Activated CD8-positive, alpha-beta memory T cell treated with anti-CD3 and anti-CD28 coated beads, Interleukin-2, amount 50 U/mL, for 1 hour (primary cell): Measurements from ENCODE around the gene TMEM271.
"Not testable (repeated sequence)": the region's sequence is repeated elsewhere in the genome, so short reads cannot be mapped to it uniquely, and the experiment has no call there.

Experiments used
- DNase-seq: peaks from one replicate; pipeline ENCODE4 v3.0.0-alpha.2; 2020; ENCODE audit errors: extremely low read depth

The TMEM271 gene

DNA sequence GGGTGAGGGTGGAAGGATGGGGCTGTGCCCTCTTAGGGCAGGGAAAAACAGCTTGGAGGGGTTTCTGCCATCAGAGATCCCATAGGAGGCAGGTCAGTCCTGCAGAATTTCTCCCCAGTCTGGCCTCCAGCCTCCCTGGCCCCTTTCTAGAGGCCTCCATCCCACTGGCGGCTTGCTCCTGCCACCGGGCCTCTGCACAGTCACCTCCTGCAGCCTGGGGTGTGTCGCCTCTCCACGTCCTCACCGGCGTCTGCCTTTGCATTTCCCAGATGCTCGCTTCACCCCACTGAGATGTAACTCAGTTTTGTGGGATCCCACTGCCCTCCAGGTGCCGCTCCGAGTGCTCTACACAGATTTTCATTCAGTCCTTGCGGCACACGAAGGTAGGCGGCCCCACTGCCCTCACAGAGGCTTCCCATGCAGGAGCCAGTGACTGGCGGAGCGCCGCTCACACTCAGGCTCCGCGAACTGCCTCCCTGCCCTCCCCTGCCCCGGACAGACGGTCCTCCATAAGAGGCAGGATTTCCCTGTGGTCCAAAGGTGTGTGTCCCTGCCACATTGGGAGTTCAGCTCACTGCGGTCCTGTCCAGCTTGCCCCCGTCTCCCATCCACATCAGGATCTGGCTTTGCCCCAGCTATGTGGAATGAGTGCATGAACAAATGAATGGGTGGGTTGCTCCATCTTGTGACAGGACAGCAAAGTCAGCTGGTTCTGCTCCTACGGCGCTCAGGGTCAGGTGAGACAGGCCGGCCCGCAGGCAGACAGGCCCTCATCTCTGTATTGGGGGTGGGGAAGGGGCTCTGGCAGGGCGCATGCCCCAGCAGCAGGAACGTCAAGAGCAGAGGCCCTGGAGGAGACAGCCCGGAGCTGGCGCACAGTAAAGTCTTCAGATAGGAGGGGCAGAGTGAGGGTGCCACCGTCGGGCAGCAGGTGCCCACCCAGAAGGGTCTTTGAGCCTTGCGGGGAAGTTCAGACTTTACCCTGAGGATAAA lies 2.7 kb upstream of the TMEM271 start:
- DNase-seq, result no peak

DNA sequence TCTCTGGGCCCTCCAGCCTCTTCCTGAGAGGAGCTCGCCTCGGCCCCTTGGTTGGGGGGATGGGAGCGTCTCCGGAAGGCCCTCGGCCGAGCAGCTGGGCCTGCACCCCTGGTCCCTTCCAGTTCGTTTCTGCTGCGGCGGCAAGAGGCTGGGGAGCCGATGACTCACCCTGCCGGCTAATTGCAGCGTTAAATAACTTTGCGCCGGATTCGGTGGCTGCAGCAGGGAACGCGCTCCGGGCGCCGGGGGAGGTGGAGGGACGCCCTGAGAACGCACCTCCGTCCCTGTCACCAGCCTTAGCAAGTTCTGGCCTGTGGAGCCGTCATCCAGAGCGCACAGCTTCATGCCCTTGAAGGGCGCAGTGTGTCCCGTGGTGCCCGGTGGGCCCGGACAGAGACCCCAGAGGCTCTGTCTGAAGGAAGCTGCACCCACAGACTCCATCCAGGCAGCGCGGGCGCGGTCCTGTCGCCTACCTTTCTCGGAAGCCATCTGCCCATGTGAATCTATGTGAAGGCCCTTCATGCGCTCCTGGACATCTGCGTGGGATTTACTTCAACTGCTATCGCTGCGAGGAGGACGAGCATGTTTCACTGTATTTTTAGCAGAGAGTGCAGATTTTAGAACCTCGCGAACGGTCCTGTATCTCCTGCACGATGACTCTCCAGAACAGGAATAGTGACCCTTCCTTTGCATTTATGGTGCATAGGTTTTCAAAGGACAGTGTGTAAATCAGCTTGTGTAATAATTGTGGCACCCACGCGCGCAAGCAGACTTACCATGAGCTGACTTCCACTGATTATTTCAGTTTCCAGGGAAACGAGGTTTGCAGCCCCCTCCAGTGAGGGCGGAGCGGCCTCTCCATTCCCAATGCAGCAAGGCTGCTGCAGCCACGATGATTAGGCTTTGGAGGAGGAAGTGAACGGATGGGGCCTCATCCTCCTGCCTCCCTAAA lies 1.7 kb upstream of the TMEM271 start:
- no peak for DNase-seq

DNA sequence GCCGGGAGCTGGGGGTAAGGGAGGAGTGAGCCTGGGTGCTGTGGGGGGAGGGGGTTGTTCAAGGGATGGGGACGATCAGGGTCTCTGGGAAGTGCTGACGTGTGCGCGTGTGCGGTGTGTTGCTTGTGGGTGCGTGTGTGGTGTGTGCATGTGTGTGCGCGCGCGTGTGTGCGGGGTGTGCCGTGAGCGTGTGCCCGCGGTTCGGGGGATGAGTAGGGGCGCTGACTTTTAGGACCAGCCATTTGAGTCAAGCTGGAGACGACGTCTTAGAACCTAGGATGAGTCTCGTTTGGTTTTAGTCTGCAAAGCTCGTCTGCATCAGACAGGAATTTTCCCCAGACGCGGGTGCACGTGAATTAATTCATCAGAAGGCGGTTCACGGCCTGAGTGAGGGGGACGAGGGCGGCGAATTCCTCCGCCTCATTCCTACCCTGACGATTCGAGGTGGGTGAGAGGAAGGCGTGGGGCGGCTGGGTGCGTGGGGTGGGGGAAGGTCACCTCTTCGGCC lies 950 bp upstream of the TMEM271 start:
- DNase-seq, result no peak

DNA sequence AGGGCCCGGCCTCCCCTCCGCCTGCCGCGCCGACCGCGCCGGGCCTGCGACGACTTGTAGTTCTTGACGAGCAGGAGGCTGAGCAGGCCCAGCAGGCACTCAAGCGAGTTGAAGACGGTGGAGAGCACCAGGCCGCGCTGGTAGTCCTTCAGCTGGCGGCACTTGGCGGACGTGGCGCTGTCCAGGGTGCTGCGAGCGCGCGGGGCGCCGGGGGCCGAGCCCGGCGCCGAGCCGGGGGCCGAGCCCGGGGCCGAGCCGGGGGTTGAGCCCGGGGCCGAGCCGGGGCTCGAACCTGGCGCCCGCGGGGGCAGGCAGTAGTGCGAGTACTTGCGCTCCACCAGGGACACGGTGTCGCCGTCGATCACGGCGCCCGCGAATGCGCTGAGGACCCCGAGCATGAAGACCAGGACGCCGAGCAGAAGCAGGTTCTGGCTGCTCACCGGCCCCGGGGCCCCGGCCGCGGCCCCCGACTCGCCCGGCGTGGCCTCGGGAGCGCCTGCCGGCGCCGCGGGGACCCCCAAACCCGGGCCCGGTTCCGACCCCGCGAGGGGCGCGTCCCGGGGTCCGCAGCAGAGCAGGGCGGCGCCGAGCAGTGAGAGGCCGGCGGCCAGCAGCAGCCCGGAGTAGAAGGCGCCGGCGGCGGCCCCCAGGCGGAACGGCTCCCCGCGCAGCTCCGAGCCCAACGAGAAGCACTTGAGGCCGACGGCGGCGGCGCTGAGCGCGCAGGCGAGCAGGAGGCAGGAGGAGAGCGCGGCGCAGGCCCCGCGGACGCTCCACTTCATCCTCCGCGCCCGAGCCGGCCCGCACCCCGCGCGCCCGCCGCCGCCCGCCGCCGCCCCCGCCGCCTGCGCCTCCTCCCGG lies 584 bp downstream of the TMEM271 start:
- no peak for DNase-seq

DNA sequence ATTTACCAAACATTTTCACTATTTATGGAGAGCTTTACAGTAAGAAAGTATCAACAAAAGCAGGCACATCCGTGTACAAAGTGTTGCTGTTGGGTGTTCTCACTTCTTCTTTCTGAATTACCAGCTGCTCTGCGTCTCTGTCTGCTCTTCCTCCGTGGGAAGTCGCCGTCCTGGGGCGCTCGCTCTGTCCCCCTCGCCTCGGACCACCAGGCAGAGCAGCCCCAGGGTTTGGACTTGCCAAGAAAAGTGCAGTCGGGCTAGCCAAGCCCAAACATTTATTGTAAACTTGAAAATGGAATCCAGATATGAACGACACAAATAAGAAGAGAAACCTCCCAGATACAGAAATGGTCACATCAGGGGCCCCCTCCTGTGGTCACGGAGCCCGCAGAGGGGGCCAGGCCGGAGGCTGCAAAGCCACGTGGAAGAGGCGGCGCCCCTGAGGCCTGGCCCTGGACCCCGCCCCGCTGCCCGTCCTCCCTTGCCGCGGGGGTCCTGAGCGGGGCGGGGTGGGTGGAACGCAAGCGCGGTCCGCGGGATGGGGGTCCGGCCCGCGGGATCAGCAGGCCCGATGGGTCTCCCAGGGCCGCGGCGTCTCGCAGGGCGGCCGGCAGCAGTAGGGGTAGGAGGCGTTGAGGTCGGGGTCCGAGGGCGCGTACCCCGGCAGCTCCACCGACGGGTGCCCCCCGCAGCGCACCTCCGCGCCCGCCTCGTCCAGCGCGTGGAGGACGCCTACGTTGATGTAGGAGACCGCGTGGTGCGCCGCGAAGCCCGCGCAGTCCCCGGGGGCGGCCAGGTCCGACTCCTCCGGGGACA lies 1.5 kb downstream of the TMEM271 start:
- no peak for DNase-seq

DNA sequence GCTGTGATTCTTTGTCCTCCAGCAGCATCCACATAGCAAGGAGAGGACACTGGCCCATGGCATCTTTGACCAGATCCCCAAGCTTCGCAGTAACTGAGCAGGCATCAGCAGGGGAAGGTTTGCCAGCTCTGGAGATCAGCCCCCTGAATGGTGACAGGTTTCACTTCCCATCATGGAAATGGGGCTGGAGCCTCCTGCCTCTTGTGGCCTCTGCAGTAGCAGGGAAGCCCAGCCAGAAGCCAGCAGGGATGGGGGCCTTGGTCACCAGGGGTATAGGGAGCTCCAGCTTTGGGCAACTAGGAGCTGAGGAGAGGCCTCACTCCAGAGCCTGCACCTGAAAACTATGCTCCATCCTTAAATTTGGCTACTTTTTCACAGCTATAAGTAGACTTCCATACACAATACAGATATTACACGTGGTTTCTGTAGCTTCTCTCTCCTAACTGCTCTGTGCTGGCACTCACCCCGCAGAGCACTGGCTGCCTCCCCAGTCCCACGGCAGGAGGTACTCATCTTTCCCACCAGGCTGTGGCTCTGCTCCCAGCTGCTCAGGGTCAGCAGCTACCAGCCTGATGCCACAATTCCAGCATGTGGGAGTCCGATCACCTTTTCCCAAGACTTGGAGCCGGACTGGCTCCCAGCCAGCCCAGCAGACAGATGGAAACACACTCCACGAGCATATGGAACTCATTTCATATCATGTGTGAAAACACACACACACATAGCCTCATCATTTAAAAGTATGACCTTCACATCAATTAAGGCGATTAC lies 2.8 kb downstream of the TMEM271 start:
- DNase-seq, result no peak

DNA sequence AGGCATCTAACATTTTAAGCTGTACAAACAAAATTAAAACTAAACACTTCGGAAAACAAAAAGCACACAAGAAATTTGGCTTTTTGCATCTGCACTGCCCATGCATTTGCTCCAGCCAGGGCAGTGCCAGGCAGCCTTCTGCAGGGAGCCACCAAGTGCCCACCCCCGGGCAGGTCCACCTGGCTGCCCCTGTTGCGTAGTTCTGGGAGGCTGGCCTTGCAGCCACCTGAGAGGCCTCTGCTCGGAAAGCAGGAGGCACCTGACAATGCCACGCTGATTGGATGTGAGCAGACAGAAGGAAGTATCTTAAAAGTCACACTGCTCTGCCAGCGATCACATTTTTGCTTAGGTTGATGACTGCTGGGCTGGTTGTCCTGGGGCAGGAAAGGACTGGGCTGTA lies 3.5 kb downstream of the TMEM271 start:
- DNase-seq, result no peak

DNA sequence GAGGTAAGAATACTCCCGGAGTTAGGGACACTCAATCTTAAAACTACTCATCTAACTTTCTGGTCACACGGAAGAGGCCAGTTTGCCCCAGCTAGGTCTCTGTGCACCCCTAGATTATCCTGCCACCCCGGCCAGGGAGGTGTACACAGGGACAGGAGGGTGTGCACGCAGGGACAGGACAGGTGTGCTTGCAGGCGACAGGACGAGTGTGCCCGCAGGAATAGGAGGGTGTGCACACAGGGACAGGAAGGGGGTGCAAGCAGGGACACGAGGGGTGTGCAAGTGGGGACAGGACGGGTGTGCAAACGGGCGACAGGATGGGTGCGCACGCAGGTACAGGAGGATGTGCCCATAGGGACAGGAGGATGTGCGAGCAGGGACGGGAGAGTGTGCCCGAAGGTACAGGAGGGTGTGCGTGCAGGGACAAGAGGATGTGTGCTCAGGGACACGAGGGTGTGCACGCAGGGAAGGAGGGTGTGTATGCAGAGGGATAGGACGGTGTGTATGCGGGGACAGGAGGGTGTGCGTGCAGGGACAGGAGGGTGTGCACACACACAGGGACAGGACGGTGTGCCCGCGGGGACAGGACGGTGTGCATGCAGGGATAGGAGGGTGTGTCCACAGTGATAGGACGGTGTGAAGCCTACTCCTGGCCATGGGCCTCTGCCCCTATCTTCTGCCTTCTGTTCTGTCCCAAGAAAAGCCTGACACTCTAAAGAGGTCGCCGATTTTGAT lies 4.1 kb downstream of the TMEM271 start:
- no peak for DNase-seq

DNA sequence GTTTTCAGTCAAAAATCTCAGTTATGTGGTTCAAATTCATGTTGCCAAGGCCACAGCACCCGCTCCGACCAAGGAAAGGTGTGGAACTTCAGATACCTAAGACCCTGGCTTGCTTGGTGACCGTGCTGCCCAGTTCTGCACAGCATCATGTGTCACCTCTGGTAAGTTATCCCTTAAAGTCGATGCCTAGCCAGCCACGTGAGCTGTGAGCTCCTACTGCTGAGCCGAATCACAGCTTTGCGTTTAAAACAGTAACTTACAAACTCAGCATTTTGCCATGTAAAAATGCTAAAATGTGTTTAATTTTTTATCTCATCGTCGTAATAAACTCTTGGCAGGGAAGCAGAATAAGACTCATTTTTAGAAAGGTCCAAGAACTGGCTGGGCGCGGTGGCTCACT lies 5.3 kb downstream of the TMEM271 start:
- no peak for DNase-seq

DNA sequence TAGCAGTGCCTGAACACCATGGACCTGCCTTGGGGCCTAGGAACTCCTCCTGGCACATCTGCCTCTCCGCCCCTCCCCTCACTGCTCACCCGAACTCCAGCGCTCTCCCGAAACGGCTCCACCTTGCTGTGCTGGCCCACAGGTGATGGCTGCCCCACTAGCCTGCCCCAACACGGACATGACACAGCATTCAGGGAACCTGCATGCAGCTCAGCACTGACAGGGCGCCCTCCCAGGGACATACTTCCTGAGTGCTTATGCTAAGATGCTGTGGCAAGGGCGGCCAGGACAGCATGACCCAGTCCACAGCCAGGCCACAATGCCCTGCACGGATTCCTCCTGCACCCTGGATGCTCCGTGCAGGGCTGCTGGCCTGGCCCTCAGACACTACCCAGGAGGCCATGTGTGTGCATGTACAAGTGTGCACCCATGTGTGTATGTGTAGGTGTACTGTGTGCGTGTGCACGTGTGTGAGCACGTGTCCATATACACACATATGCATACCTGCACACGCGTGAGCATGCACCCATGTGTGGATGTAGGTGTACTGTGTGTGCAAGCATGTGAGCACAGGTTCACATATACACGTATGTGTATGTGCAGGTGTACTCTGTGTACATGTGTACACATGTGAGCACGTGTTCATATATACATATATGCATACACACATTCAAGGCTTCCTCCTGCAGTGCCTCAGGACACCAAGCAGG lies 6.0 kb downstream of the TMEM271 start:
- no peak for DNase-seq

DNA sequence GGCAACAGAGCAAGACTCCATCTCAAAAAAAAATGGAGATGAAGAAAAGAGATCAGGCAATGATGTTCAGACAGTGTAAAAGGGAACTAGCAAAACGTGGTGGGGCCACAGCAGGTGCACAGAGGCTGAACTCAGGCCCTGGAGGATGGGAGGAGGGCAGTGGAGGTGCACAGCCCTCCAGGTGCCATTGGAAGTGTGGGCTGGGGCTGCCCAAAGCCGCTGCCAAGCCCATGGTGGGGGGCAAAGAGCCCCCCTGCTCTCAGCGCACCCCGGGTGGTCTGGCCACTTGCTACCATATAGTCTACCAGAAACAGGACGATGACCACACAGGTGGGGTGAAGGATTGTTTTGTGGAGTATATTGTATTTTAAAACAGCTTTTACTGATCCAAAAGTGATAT lies 7.1 kb downstream of the TMEM271 start:
- no peak for DNase-seq

DNA sequence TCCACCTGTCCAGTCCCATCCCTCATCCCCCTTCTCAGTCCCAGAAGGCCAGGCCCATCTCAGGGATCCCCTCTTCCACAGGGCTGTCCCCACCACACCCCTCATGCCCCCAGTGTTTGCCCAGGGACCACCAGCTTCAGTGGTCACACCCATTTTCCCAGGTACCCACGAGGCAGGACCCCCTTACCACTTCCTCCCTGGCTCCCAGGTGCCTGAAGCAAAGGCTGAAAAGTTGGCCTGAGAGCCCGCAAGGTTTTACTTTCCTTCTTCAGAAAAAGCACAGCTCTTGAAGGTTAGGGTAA lies 7.8 kb downstream of the TMEM271 start:
- no peak for DNase-seq

DNA sequence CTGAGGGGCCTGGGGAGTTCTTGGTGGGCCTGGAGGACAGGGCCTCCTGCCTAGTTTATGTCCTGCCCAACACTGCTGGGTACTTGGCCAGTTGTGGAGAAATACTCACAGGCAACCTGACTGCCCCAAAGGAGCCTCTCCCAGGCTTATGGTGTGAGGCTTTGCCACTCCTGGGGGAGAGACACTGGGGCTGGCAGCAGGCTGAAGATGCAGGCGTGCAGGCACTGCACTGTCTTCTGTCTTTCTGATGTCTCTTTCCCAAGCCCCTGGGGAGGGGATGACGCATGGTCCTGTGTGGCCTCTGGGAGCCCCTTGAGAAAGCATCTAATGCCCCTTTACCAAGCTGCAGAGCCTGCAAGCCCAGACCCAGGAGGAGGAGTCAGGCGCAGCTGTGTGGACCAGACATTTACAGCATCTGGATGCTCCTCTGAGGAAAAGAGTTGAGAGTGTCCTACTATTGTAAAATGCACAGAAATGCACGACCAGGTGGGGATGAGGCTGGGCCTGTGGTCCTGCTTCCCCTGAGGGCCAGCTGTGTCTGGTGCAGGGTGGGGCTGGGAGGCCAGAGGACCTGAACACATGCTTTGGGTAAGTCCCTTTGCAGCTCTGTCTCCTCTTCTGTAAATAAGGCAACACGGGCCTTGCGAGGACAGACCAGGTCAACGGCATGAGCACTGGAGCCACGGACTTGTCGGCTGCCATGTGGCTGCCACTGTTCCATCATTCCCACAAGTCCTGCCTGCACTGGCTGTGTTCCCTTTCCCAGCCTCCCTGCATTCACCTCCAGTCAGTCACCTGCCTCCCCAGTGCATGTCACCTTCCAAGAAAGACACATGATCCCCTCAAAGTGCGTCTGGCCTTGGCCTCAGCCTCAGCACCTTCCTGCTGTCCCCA lies 8.4 kb downstream of the TMEM271 start:
- DNase-seq, result no peak

DNA sequence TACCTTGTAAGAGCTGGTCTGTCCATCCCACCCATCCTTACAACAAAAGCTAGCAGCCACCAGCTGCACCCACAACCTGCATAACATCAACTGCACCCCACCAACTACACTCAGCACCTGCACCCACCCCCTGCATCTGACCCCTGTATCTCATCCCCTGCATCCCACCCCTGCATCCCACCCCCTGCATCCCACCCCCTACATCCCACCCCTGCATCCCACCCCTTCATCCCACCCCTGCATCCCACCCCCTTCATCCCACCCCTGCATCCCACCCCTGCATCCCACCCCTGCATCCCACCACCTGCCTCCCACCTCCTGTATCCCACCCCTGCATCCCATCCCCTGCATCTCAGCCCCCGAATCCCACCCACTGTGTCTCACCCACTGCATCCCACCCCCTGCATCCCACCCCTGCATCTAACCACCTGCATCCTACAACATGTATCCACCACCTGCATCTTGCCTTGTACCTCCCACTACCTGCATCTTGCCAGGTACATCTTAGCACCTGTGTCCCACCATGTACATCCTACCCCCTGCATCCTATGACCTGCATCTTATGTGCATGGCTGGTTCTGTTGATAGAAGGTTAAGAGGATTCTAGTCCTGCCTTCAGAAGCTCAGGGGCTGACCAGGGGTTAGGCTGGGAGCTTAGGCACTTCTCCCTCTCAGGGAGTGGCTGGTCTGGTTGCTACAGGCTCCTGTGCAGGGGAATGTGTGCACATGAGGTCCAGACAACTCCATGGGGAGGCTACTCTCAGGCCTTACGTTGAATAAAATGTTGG lies 9.4 kb downstream of the TMEM271 start:
- no peak for DNase-seq

DNA sequence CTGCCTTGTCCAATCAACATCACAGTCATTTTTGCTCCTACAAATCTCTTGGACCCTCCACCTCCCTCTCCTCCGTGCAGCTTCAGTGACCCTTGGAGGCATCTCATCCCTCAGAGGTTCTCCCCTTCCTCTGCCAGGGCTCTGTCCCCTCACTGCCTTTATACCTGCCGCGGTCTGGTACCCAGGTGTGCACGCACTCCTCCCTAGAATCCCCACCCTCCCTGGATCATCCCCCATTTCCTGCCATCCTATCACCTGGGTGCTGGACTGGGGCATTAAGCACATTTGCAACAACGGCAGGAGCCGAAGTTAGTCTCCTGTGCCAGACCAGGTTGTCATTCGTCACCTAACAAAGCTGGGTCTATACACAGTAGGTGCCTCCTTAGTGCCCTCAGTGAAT lies 10.1 kb downstream of the TMEM271 start:
- no peak for DNase-seq

DNA sequence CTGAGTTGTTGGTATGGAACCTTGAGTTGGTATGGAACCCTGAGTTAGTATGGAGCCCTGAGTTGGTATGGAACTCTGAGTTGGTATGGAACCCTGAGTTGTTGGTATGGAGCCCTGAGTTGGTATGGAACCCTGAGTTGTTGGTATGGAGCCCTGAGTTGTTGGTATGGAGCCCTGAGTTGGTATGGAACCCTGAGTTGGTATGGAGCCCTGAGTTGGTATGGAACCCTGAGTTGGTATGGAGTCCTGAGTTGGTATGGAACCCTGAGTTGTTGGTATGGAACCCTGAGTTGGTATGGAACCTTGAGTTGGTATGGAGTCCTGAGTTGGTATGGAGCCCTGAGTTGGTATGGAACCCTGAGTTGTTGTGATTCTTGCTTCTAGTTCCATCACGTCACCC lies 10.5 kb downstream of the TMEM271 start:
- not testable (repeated sequence) for DNase-seq

DNA sequence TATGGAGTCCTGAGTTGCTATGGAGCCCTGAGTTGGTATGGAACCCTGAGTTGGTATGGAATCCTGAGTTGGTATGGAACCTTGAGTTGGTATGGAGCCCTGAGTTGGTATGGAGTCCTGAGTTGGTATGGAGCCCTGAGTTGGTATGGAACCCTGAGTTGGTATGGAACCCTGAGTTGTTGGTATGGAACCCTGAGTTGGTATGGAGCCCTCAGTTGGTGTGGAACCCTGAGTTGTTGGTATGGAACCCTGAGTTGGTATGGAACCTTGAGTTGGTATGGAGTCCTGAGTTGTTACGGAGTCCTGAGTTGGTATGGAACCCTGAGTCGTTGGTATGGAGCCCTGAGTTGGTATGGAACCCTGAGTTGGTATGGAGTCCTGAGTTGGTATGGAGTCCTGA lies 13.6 kb downstream of the TMEM271 start:
- DNase-seq, result not testable (repeated sequence)
